H1 (cell line): Measurements from ENCODE around the gene PSMD5. TPM values are rescaled to one million over a fixed set of nuclear protein-coding genes. Genes with fewer than 3 reads are reported as not detected.

ENCODE experiments used
- CTCF ChIA-PET: fragments of 300-600 bp; sonication (Branson Sonifier 250); formaldehyde crosslinking; loops from one replicate; lab custom pipeline; 2021; ENCODE audit not compliant: partially characterized antibody; lab: Charles Lee
- POLR2A ChIA-PET: fragments of 300-600 bp; sonication (Branson Sonifier 250); formaldehyde crosslinking; loops from one replicate; lab custom pipeline; 2021; ENCODE audit warnings: inconsistent platforms; ENCODE audit not compliant: partially characterized antibody; lab: Charles Lee
- DNase-seq, 2 experiments: peaks; one replicate each; pipeline versions ENCODE4 v3.0.0 to v3.0.0-alpha.2; 2010 to 2022; ENCODE audit warnings: low spot score in 2 of 2, low read depth in 1 of 2, mixed read lengths in 1 of 2
- FAIRE-seq: peaks from 2 replicates; lab custom pipeline; 2011; peaks lifted over from hg19 to GRCh38; lab: Jason Lieb, UNC
- H2AFZ ChIP-seq: 2 replicates; pipeline ENCODE4 v1.8.1; 2012; ENCODE audit warnings: low read length, inconsistent platforms
- H2AK5ac ChIP-seq: 2 replicates; pipeline ENCODE4 v1.6.1; 2013; ENCODE audit warnings: low read depth, low read length
- H2BK120ac ChIP-seq: replicated peaks from 2 replicates; pipeline ENCODE3; 2013; ENCODE audit warnings: low read depth, low read length, inconsistent platforms
- H2BK12ac ChIP-seq: 2 replicates; pipeline ENCODE4 v1.6.1; 2013; ENCODE audit warnings: low read depth, low read length
- H2BK15ac ChIP-seq: 2 replicates; pipeline ENCODE4 v1.6.1; 2013; ENCODE audit warnings: low read length
- H2BK20ac ChIP-seq: 2 replicates; pipeline ENCODE4 v1.6.1; 2013; ENCODE audit warnings: low read length
- H2BK5ac ChIP-seq: 2 replicates; pipeline ENCODE4 v1.6.1; 2013; ENCODE audit warnings: low read depth, low read length
- H3K14ac ChIP-seq: 2 replicates; pipeline ENCODE4 v1.6.1; 2013; ENCODE audit warnings: inconsistent platforms; ENCODE audit not compliant: insufficient read length
- H3K18ac ChIP-seq: 2 replicates; pipeline ENCODE4 v1.6.1; 2013; ENCODE audit warnings: low read length; ENCODE audit errors: extremely low read depth
- H3K23ac ChIP-seq: 2 replicates; pipeline ENCODE4 v1.6.1; 2013; ENCODE audit warnings: inconsistent platforms; ENCODE audit not compliant: insufficient read length
- H3K23me2 ChIP-seq: 2 replicates; pipeline ENCODE4 v1.6.1; 2013; ENCODE audit warnings: low read depth, low read length
- H3K27ac ChIP-seq: 2 replicates; pipeline ENCODE4 v1.6.1; 2011; ENCODE audit warnings: low read depth, low read length, inconsistent platforms
- H3K27me3 ChIP-seq, 4 experiments: replicated peaks in 1 of 4; 1 replicate in 1 of 4; 2 replicates in 3 of 4; pipeline versions ENCODE4 v1.6.1 to v1.8.1; 2011 to 2013; ENCODE audit warnings: low read length in 3 of 4, mild to moderate bottlenecking in 3 of 4, inconsistent platforms in 2 of 4, mixed read lengths in 2 of 4, moderate library complexity in 1 of 4; ENCODE audit not compliant: control insufficient read depth in 3 of 4, insufficient read depth in 3 of 4; ENCODE audit errors: extremely low read depth in 1 of 4
- H3K36me3 ChIP-seq, 4 experiments: 2 replicates each; pipeline versions ENCODE4 v1.6.1 to v1.8.1; 2011 to 2013; ENCODE audit warnings: mild to moderate bottlenecking in 4 of 4, low read length in 3 of 4, moderate library complexity in 2 of 4, control low read depth in 1 of 4, inconsistent platforms in 1 of 4; ENCODE audit not compliant: insufficient read depth in 4 of 4, control insufficient read depth in 2 of 4
- H3K4ac ChIP-seq: replicated peaks from 2 replicates; pipeline ENCODE3; 2013; ENCODE audit warnings: low read length, low read depth, mixed read lengths, inconsistent platforms; ENCODE audit not compliant: insufficient read length
- H3K4me1 ChIP-seq, 4 experiments: replicated peaks in 1 of 4; 1 replicate in 1 of 4; 2 replicates in 3 of 4; pipeline versions ENCODE4 v1.6.1 to v1.8.1; 2011 to 2013; ENCODE audit warnings: low read length in 3 of 4, inconsistent platforms in 2 of 4, mixed read lengths in 1 of 4; ENCODE audit not compliant: insufficient read depth in 4 of 4, control insufficient read depth in 3 of 4
- H3K4me2 ChIP-seq, 2 experiments: 2 replicates each; pipeline versions ENCODE4 v1.6.1 to v1.8.1; 2011 to 2013; ENCODE audit warnings: low read depth in 2 of 2, low read length in 2 of 2, control low read depth in 1 of 2, inconsistent platforms in 1 of 2, mild to moderate bottlenecking in 1 of 2; ENCODE audit not compliant: insufficient read depth in 1 of 2
- H3K4me3 ChIP-seq, 4 experiments: fragments of 200-600, 300-600 bp in 1 of 4; sonication (generic), shearing (Covaris generic), sonication (Bioruptor Twin) in 1 of 4; 2 replicates each; pipeline versions ENCODE4 v1.5.1 to v1.8.1; 2011 to 2016; ENCODE audit warnings: low read length in 4 of 4, low read depth in 3 of 4, control low read depth in 2 of 4, inconsistent platforms in 2 of 4, mild to moderate bottlenecking in 2 of 4, mixed read lengths in 1 of 4, moderate library complexity in 1 of 4; ENCODE audit not compliant: insufficient read depth in 2 of 4; ENCODE audit errors: extremely low read depth in 1 of 4
- H3K56ac ChIP-seq: replicated peaks from 2 replicates; pipeline ENCODE3; 2013; ENCODE audit warnings: low read depth, mild to moderate bottlenecking, mixed read lengths, low read length, inconsistent platforms; ENCODE audit not compliant: insufficient read length
- H3K79me1 ChIP-seq: 2 replicates; pipeline ENCODE4 v1.6.1; 2013; ENCODE audit warnings: low read depth, low read length, control low read depth
- H3K79me2 ChIP-seq, 2 experiments: 2 replicates each; pipeline versions ENCODE4 v1.6.1 to v1.8.1; 2012 to 2013; ENCODE audit warnings: low read length in 2 of 2, mild to moderate bottlenecking in 2 of 2, inconsistent platforms in 1 of 2; ENCODE audit not compliant: insufficient read depth in 2 of 2, control insufficient read depth in 1 of 2
- H3K9ac ChIP-seq, 4 experiments: replicated peaks in 1 of 4; 1 replicate in 1 of 4; 2 replicates in 3 of 4; pipeline versions ENCODE4 v1.6.1 to v1.8.1; 2011 to 2013; ENCODE audit warnings: low read depth in 3 of 4, low read length in 3 of 4, control low read depth in 2 of 4, mild to moderate bottlenecking in 2 of 4, moderate library complexity in 2 of 4, inconsistent platforms in 1 of 4; ENCODE audit errors: extremely low read depth in 1 of 4
- H3K9me3 ChIP-seq, 2 experiments: 2 replicates each; pipeline versions ENCODE4 v1.6.1 to v1.8.1; 2012 to 2013; ENCODE audit warnings: mild to moderate bottlenecking in 2 of 2, moderate library complexity in 2 of 2, control low read depth in 1 of 2, inconsistent platforms in 1 of 2, low read depth in 1 of 2, low read length in 1 of 2, mixed read lengths in 1 of 2; ENCODE audit not compliant: insufficient read depth in 2 of 2
- H4K20me1 ChIP-seq, 2 experiments: replicated peaks in 1 of 2; 2 replicates each; pipeline versions ENCODE3 to v1.8.1; 2011 to 2013; ENCODE audit warnings: inconsistent platforms in 2 of 2, low read length in 2 of 2, mild to moderate bottlenecking in 1 of 2; ENCODE audit not compliant: insufficient read depth in 2 of 2, control insufficient read depth in 1 of 2
- H4K5ac ChIP-seq: 2 replicates; pipeline ENCODE4 v1.6.1; 2013; ENCODE audit warnings: low read length, low read depth, mixed read lengths, inconsistent platforms; ENCODE audit not compliant: insufficient read length
- H4K8ac ChIP-seq: 2 replicates; pipeline ENCODE4 v1.8.0; 2013; ENCODE audit warnings: mild to moderate bottlenecking, moderate library complexity, low read length, inconsistent platforms; ENCODE audit not compliant: insufficient read depth; ENCODE audit errors: extremely low read depth
- H4K91ac ChIP-seq: replicated peaks from 2 replicates; pipeline ENCODE3; 2013; ENCODE audit warnings: low read length, mixed read lengths, inconsistent platforms; ENCODE audit not compliant: insufficient read length
- EP300 ChIP-seq, 2 experiments: IDR thresholded peaks; 1 replicate in 1 of 2; 2 replicates in 1 of 2; pipeline ENCODE4 v1.6.1; 2011 to 2012; ENCODE audit warnings: low read depth in 2 of 2, low read length in 2 of 2, mild to moderate bottlenecking in 2 of 2, borderline replicate concordance in 1 of 2, inconsistent platforms in 1 of 2, moderate library complexity in 1 of 2
- KDM5A ChIP-seq: fragments of 200-600 bp; IDR thresholded peaks from 2 replicates; pipeline ENCODE4 v1.7.1; 2012; ENCODE audit warnings: mild to moderate bottlenecking, low read length, inconsistent platforms, mixed read lengths
- RBBP5 ChIP-seq: IDR thresholded peaks from 2 replicates; pipeline ENCODE4 v1.7.1; 2012; ENCODE audit warnings: low read depth, mild to moderate bottlenecking, inconsistent platforms, low read length, moderate library complexity, borderline replicate concordance
- SRF ChIP-seq: IDR thresholded peaks from 2 replicates; pipeline ENCODE4 v1.6.1; 2011; ENCODE audit warnings: mild to moderate bottlenecking, low read depth, low read length, moderate library complexity
- TEAD4 ChIP-seq: IDR thresholded peaks from 2 replicates; pipeline ENCODE4 v1.6.1; 2012; ENCODE audit warnings: low read depth, low read length, inconsistent platforms, mixed read lengths
- WGBS, 2 experiments: shearing (Covaris generic) in 1 of 2; methylation state at CpG; one replicate each; pipeline versions ENCODE4 v1.1.6 to v1.1.7; 2013 to 2015; ENCODE audit warnings: low lambda C conversion rate in 2 of 2, mixed read lengths in 2 of 2, inconsistent platforms in 1 of 2, low coverage in 1 of 2, missing lambda C conversion rate in 1 of 2; ENCODE audit not compliant: insufficient replicate concordance in 2 of 2, insufficient coverage in 1 of 2, insufficient read length in 1 of 2; ENCODE audit errors: extremely low coverage in 1 of 2, missing lambda C conversion rate in 1 of 2; 5-methylcytosine and 5-hydroxymethylcytosine counted together
- polyA plus RNA-seq, 7 experiments: library from polyadenylated mRNA; depleted of rRNA in 3 of 7; stranded (reverse) in 5 of 7; unstranded in 2 of 7; fragments of >200 nt in 5 of 7; fragments of 200-250 nt in 2 of 7; gene quantifications; 1 replicate in 5 of 7; 2 replicates in 1 of 7; 4 replicates in 1 of 7; pipeline versions ENCODE4 v1.2.1 to v1.2.3, GENCODE V29; 2011 to 2013; ENCODE audit warnings: missing spikeins in 2 of 7, mixed read lengths in 2 of 7
- total RNA-seq: library from RNA; stranded (reverse); fragmentation: NEBNext Ultra II Directional; extraction: Animal tissue kit (Norgen Biotek cat#: 25700); gene quantifications from 2 replicates; pipeline ENCODE4 v1.2.1, GENCODE V29; 2021
- TF ChIP-seq, protein P1 (sequence below): IDR thresholded peaks from 2 replicates; pipeline ENCODE4 v1.6.1; 2011; ENCODE audit warnings: low read depth, mild to moderate bottlenecking, low read length; ENCODE audit not compliant: insufficient read depth
- TF ChIP-seq, protein P2 (sequence below): IDR thresholded peaks from 2 replicates; pipeline ENCODE4 v1.6.1; 2012; ENCODE audit warnings: low read length, inconsistent platforms

Gene PSMD5
- total and polyA plus RNA-seq, 2 of the 8 experiments (the other 6 are each of a cell fraction or from before 2014, with no cell fraction given) = 19.2 to 30.5 TPM

DNA sequence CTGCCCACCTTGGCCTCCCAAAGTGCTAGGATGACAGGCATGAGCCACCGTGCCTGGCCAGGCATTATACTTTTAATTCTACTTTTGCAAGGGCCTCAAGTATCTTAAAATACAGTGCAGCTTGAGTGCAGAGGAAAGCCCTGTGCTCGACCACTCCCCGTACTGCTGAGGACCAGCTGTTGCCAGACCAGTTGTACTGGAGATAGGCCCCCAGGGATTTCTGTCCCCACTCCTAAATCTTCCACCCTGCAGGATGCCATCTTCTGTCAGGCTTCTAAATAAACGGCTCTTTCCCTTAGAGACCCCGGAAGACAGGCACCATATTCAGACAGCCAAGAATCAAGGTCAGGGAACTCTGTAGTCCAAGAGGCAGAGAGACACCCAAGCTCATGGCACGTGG lies 16.6 kb upstream of the PSMD5 start:
- TF ChIP-seq TEAD4 = no peak
- no peak for TF ChIP-seq SRF
- TF ChIP-seq RBBP5 = no peak
- TF ChIP-seq, protein P1, sequence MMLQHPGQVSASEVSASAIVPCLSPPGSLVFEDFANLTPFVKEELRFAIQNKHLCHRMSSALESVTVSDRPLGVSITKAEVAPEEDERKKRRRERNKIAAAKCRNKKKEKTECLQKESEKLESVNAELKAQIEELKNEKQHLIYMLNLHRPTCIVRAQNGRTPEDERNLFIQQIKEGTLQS = no peak
- TF ChIP-seq EP300 (IDR thresholded peaks at IDR 0.05; ENCODE audit: borderline replicate concordance in 1 of 2, low read depth in 2 of 2, low read length in 2 of 2) = no peak
- TF ChIP-seq, protein P2, sequence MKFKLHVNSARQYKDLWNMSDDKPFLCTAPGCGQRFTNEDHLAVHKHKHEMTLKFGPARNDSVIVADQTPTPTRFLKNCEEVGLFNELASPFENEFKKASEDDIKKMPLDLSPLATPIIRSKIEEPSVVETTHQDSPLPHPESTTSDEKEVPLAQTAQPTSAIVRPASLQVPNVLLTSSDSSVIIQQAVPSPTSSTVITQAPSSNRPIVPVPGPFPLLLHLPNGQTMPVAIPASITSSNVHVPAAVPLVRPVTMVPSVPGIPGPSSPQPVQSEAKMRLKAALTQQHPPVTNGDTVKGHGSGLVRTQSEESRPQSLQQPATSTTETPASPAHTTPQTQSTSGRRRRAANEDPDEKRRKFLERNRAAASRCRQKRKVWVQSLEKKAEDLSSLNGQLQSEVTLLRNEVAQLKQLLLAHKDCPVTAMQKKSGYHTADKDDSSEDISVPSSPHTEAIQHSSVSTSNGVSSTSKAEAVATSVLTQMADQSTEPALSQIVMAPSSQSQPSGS = no peak
- TF ChIP-seq KDM5A = no peak
- Histone ChIP-seq H3K4ac (no peak overlapping the region), H3K23me2 (no peaks in the 10 kb centered on the region), H3K9me3 (no peaks in the 10 kb centered on the region), H2BK15ac (no peak overlapping the region), H2BK20ac (no peak overlapping the region), H3K14ac (no peak overlapping the region), H2BK5ac (no peak overlapping the region), H3K4me2 (no peak overlapping the region), H3K18ac (no peak overlapping the region), H3K79me1 (no peaks in the 10 kb centered on the region), H4K91ac (no peak overlapping the region), H3K27ac (no peak overlapping the region), H3K36me3 (peaks cover 0 to 24% (median 5%) of the 10 kb centered on the region in 4 experiments; a peak in 4 of 8 replicates), H3K4me3 (no peak overlapping the region), H2BK120ac (no peak overlapping the region), H3K23ac (no peak overlapping the region), H4K5ac (no peak overlapping the region), H3K4me1 (no peaks in the 10 kb centered on the region; a peak in 2 of 7 replicates), H3K79me2 (no peaks in the 10 kb centered on the region), H2AK5ac (no peak overlapping the region), H4K20me1 (no peaks in the 10 kb centered on the region), H4K8ac (no peak overlapping the region), H3K27me3 (no peaks in the 10 kb centered on the region), H2AFZ (no peak overlapping the region), H3K9ac (no peak overlapping the region), H3K56ac (no peak overlapping the region), H2BK12ac (no peak overlapping the region)
- ChIA-PET CTCF (interaction anchor here (0.6 to 2.2 kb wide), 6 partner anchors 9 to 77 kb away, joined by 3 to 6 read pairs (median 3); no protein-coding TSS in a partner anchor), POLR2A (interaction anchor here (0.7 to 11.0 kb wide), 5 partner anchors 8 to 39 kb away, joined by 3 to 61 read pairs (median 3); partner anchors contain the start of gene PSMD5)
- no peak for DNase-seq
- WGBS, 2 experiments = 90% methylated on average over 6 of the region's 6 CpGs; no CpG with 5 or more reads in 1 of the 2 experiments
- no peak for FAIRE-seq
